Vagina (tissue), 2 donors: Measurements from ENCODE around the gene GAB2. TPM values are rescaled to one million over a fixed set of nuclear protein-coding genes. Genes with fewer than 3 reads are reported as not detected.
"Not testable (repeated sequence)": the region's sequence is repeated elsewhere in the genome, so short reads cannot be mapped to it uniquely, and the experiment has no call there.

ENCODE experiments used
- DNase-seq, 2 donors: peaks; one replicate each; pipeline ENCODE4 v3.0.0-alpha.2; 2017; ENCODE audit errors: extremely low spot score in 2 of 2
- H3K27ac ChIP-seq: fragments of 200-600 bp; sonication (generic); one replicate; pipeline ENCODE4 v1.5.1; 2019
- H3K27me3 ChIP-seq: fragments of 200-600 bp; sonication (generic); one replicate; pipeline ENCODE4 v1.5.1; 2019
- H3K36me3 ChIP-seq, 2 donors: fragments of 200-600 bp; sonication (generic); one replicate each; pipeline ENCODE4 v1.5.1; 2017 to 2019
- H3K4me1 ChIP-seq: fragments of 200-600 bp; sonication (generic); one replicate; pipeline ENCODE4 v1.5.1; 2019
- H3K4me3 ChIP-seq, 2 donors: fragments of 200-600 bp; sonication (generic); 1 replicate in 1 of 2; 2 replicates in 1 of 2; pipeline ENCODE4 v1.5.1; 2016 to 2019
- H3K9me3 ChIP-seq: fragments of 200-600 bp; sonication (generic); one replicate; pipeline ENCODE4 v1.5.1; 2019
- POLR2A ChIP-seq, 2 donors: fragments of 450-650 bp; IDR thresholded peaks; one replicate each; pipeline ENCODE4 v1.6.1; 2017; ENCODE audit warnings: antibody characterized with exemption in 2 of 2, mild to moderate bottlenecking in 2 of 2, moderate library complexity in 2 of 2
- POLR2AphosphoS5 ChIP-seq, 2 donors: sonication (generic); formaldehyde crosslinking; IDR thresholded peaks; one replicate each; pipeline ENCODE4 v1.9.0; 2017; ENCODE audit warnings: antibody characterized with exemption in 2 of 2, mild to moderate bottlenecking in 2 of 2, low read depth in 1 of 2; ENCODE audit not compliant: insufficient read depth in 1 of 2
- intact Hi-C: fragments of 100-400 bp; cut with DNase I; formaldehyde crosslinking; loops from one replicate; pipeline ENCODE4 v1.15.1; 2023
- total RNA-seq: library from RNA; depleted of rRNA; stranded (reverse); fragments of >200 nt; gene quantifications from one replicate; pipeline ENCODE4 v1.2.3, GENCODE V29; 2016
- TF ChIP-seq, protein P1 (sequence below), 3 experiments: fragments of 450-650 bp in 2 of 3; fragments of 200-600 bp in 1 of 3; sonication (generic) in 1 of 3; IDR thresholded peaks; one replicate each; pipeline ENCODE4 v1.5.1; 2017 to 2019; ENCODE audit warnings: antibody characterized with exemption in 3 of 3, mild to moderate bottlenecking in 2 of 3, moderate library complexity in 2 of 3

The GAB2 gene
- total RNA-seq, 1 donor from 2014 or later, result 24.6 TPM

DNA sequence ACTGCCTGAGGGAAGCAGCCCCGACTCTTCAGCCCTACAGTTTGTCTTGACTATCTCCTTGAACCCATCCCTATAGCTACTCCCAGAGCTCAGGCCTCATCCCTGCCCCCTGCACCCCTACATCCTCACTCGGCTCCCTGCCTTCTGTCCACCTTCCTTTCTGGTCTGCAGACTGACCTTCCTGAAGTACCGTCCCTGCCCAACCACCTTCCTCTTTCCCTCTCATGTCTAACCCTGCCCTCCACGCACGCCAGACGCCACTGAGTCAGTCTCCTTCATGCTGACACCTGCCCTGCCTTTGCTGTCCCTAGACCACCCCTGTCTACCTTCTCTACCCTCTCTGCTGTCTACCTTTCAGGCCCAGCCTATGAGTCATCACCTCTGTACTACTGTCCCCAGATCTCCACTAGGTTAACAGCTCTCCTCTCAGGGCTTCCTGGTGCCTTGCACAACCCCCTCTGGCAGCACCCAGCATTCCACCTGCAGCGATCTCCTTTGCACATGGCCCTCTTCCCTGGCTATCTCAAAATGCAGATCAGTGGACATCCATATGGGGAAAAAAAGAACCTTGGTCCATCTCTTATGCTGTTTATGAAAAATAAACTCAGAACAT is 238.1 kb downstream of the GAB2 start:
- Histone ChIP-seq H3K9me3 (no peaks in the 10 kb centered on the region), H3K36me3 (no peaks in the 10 kb centered on the region), H3K4me3 (no peak overlapping the region), H3K4me1 (no peaks in the 10 kb centered on the region), H3K27me3 (no peaks in the 10 kb centered on the region), H3K27ac (no peak overlapping the region)
- intact Hi-C loops, result loop anchor here (10.0 kb wide), 1 partner anchor 115 kb away; the partner anchor contains the start of gene THRSP
- no peak for DNase-seq
- TF ChIP-seq POLR2A (IDR thresholded peaks at IDR 0.05), result no peak
- TF ChIP-seq, protein P1, sequence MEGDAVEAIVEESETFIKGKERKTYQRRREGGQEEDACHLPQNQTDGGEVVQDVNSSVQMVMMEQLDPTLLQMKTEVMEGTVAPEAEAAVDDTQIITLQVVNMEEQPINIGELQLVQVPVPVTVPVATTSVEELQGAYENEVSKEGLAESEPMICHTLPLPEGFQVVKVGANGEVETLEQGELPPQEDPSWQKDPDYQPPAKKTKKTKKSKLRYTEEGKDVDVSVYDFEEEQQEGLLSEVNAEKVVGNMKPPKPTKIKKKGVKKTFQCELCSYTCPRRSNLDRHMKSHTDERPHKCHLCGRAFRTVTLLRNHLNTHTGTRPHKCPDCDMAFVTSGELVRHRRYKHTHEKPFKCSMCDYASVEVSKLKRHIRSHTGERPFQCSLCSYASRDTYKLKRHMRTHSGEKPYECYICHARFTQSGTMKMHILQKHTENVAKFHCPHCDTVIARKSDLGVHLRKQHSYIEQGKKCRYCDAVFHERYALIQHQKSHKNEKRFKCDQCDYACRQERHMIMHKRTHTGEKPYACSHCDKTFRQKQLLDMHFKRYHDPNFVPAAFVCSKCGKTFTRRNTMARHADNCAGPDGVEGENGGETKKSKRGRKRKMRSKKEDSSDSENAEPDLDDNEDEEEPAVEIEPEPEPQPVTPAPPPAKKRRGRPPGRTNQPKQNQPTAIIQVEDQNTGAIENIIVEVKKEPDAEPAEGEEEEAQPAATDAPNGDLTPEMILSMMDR (IDR thresholded peaks at IDR 0.05), result no peak

DNA sequence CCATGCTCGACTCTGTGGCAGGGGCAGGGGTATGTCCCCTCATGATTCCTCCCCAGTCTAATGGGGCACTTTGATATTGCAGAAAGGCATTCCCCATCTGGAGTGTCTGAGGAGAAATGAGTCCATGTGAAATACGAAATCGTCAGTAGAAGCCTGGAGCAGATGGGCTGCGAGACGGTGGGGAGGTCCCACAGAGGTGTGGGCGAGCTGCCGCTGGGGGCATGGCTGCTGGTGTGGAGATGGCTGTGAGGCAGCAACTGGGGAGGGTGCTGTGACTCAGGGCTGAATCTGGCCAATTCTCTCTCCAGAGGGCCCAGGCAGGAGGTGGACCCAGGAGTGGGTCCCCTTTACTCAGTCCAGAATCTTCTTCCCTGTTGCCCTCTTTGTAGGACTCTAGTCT is 240.4 kb downstream of the GAB2 start:
- Histone ChIP-seq H3K27me3 (no peaks in the 10 kb centered on the region), H3K36me3 (peaks cover 0 to 10% of the 10 kb centered on the region in 2 donors)
- intact Hi-C loops, result no loop called here

DNA sequence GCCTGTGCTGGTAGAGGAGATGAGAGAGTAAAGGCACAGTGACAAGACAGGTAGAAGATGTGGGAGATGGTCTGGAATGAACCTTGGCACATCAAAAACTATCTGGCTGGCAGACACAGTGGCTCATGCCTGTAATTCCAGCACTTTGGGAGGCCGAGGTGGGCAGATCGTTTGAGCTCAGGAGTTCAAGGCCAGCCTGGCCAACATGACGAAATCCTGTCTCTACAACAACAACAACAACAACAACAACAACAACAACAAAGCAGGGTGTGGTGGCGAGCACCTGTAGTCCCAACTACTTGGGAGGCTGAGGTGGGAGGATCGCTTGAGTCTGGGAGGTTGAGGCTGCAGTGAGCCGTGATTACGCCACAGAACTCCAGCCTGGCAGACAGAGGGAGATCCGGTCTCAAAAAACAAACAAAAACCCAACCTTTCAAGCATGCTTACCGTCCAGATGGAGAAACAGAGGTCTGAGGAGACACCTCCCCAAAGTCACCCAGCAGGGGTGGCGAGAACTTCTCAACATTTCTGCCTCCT is 240.9 kb downstream of the GAB2 start:
- no peak for DNase-seq
- Histone ChIP-seq H3K27ac (no peak overlapping the region), H3K4me1 (no peaks in the 10 kb centered on the region), H3K36me3 (peaks cover 0 to 10% of the 10 kb centered on the region in 2 donors), H3K4me3 (no peak overlapping the region), H3K27me3 (no peaks in the 10 kb centered on the region), H3K9me3 (no peaks in the 10 kb centered on the region)
- intact Hi-C loops, result no loop called here
- TF ChIP-seq, protein P1 (IDR thresholded peaks at IDR 0.05), result no peak
- no peak for TF ChIP-seq POLR2AphosphoS5 (IDR thresholded peaks at IDR 0.05; ENCODE audit: insufficient read depth in 1 of 2, low read depth in 1 of 2)
- no peak for TF ChIP-seq POLR2A (IDR thresholded peaks at IDR 0.05)

More for the DNA sequence above, 240.4 kb downstream of the GAB2 start:
- TF ChIP-seq POLR2AphosphoS5 (IDR thresholded peaks at IDR 0.05; ENCODE audit: insufficient read depth in 1 of 2, low read depth in 1 of 2), result no peak
- TF ChIP-seq, protein P1 (IDR thresholded peaks at IDR 0.05), result no peak
- TF ChIP-seq POLR2A (IDR thresholded peaks at IDR 0.05), result no peak
- H3K9me3 ChIP-seq, result no peaks in the 10 kb centered on the region
- H3K27ac ChIP-seq, result no peak overlapping the region
- H3K4me3 ChIP-seq, result no peak overlapping the region
- DNase-seq, result no peak
- no peaks in the 10 kb centered on the region for H3K4me1 ChIP-seq

DNA sequence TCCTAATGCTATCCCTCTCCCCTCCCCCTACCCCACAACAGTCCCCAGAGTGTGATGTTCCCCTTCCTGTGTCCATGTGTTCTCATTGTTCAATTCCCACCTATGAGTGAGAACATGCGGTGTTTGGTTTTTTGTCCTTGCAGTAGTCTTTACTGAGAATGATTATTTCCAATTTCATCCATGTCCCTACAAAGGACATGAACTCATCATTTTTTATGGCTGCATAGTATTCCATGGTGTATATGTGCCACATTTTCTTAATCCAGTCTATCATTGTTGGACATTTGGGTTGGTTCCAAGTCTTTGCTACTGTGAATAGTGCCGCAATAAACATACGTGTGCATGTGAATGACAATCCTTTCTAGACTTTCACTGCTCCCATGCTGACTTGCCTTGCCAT is 241.8 kb downstream of the GAB2 start:
- H3K36me3 ChIP-seq, H3K9me3 ChIP-seq, H3K27me3 ChIP-seq, H3K27ac ChIP-seq, H3K4me1 ChIP-seq, DNase-seq, intact Hi-C loops, H3K4me3 ChIP-seq: not testable (repeated sequence)

DNA sequence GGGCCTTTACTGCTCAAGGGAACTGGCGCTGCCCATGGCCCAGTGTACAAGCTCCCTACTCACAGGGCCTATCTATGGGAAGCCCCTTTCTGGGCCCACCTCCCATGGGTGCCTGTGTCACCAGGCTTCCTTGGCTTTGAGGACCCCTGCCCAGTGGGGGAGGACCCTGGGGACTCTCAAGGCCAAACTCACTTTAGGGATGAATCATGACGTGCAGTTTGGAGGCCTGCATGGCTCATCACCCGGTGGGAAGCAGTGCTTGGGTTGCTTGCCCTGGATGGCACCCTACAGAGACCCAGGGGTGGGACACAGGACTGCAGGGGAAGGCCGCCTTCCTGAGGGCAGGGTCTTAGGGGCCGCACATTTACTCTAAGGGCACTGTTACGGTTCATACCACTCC is 245.7 kb downstream of the GAB2 start:
- Histone ChIP-seq H3K4me3 (no peak overlapping the region), H3K27ac (peak overlapping the region; percentile 25), H3K4me1 (peaks cover 21% of the 10 kb centered on the region), H3K27me3 (no peaks in the 10 kb centered on the region), H3K9me3 (no peaks in the 10 kb centered on the region), H3K36me3 (peaks cover 0 to 10% of the 10 kb centered on the region in 2 donors)
- no peak for TF ChIP-seq POLR2AphosphoS5 (IDR thresholded peaks at IDR 0.05; ENCODE audit: insufficient read depth in 1 of 2, low read depth in 1 of 2)
- TF ChIP-seq, protein P1 (IDR thresholded peaks at IDR 0.05), result no peak
- TF ChIP-seq POLR2A (IDR thresholded peaks at IDR 0.05), result no peak
- intact Hi-C loops, result no loop called here
- DNase-seq, result no peak
